HepG2 (cell line): ENCODE results near the gene NEIL1. TPM values are rescaled to one million over a fixed set of nuclear protein-coding genes. Genes with fewer than 3 reads are reported as not detected.

Source experiments
- ATAC-seq: fragments of 200-7000 bp; cut with Tn5 transposase; 3 replicates; pipeline ENCODE4 v1.9.1; 2020; ENCODE audit warnings: mild to moderate bottlenecking, moderate library complexity
- BruUV-seq: library from RNA; stranded (reverse); fragments of 400-500 nt; replicated peaks from 2 replicates; lab custom pipeline; 2021; lab: Mats Ljungman, UMichigan
- CTCF ChIA-PET: fragments of 300-600 bp; formaldehyde crosslinking; extraction: SDS; loops from one replicate; lab custom pipeline; 2021; ENCODE audit warnings: low total read pairs, inconsistent platforms, low intra/inter-chr PET ratio; lab: Yijun Ruan, JAX
- POLR2A ChIA-PET: fragments of 350-600 bp; sonication (Branson Sonifier 250); formaldehyde crosslinking; loops from one replicate; lab custom pipeline; 2020; ENCODE audit warnings: antibody characterized with exemption, inconsistent platforms; lab: Yijun Ruan, JAX
- DNase-seq: peaks from one replicate; pipeline ENCODE4 v3.0.0-alpha.2; 2015; ENCODE audit warnings: low spot score
- FAIRE-seq: peaks from 3 replicates; lab custom pipeline; 2011; peaks lifted over from hg19 to GRCh38; lab: Jason Lieb, UNC
- H2AFZ ChIP-seq: one replicate; pipeline ENCODE4 v1.6.1; 2011; ENCODE audit warnings: low read length, inconsistent platforms
- H3K27ac ChIP-seq: fragments of 300-600 bp; 3 replicates; pipeline ENCODE4 v1.8.0; 2011; ENCODE audit warnings: mixed run types, mild to moderate bottlenecking, mixed read lengths, low read length, inconsistent platforms; ENCODE audit not compliant: insufficient read depth; ENCODE audit errors: extremely low read length
- H3K27me3 ChIP-seq, 2 experiments: fragments of 200-600 bp in 1 of 2; 2 replicates in 1 of 2; 3 replicates in 1 of 2; pipeline versions ENCODE4 v1.6.0 to v1.8.0; 2011; ENCODE audit warnings: low read length in 2 of 2, mild to moderate bottlenecking in 2 of 2, moderate library complexity in 2 of 2, inconsistent platforms in 1 of 2; ENCODE audit not compliant: insufficient read depth in 2 of 2, control insufficient read depth in 1 of 2
- H3K36me3 ChIP-seq, 2 experiments: fragments of 200-600 bp in 1 of 2; replicated peaks in 1 of 2; 2 replicates in 1 of 2; 3 replicates in 1 of 2; pipeline versions ENCODE4 v1.5.1 to v1.8.0; 2011; ENCODE audit warnings: low read length in 2 of 2, inconsistent platforms in 1 of 2; ENCODE audit not compliant: insufficient read depth in 2 of 2, control insufficient read depth in 1 of 2
- H3K4me1 ChIP-seq: 2 replicates; pipeline ENCODE4 v1.5.1; 2012; ENCODE audit warnings: low read length, inconsistent platforms; ENCODE audit not compliant: insufficient read depth
- H3K4me2 ChIP-seq: 2 replicates; pipeline ENCODE4 v1.6.0; 2011; ENCODE audit warnings: low read depth, low read length, inconsistent platforms
- H3K4me3 ChIP-seq, 3 experiments: fragments of 200-600 bp in 1 of 3; sonication (generic), shearing (Covaris generic) in 1 of 3; replicated peaks in 1 of 3; 2 replicates each; pipeline ENCODE4 v1.5.1; 2011 to 2016; ENCODE audit warnings: low read length in 3 of 3, inconsistent platforms in 2 of 3, low read depth in 2 of 3, mild to moderate bottlenecking in 2 of 3, control low read depth in 1 of 3, mixed read lengths in 1 of 3; ENCODE audit not compliant: insufficient read depth in 1 of 3
- H3K79me2 ChIP-seq: one replicate; pipeline ENCODE4 v1.6.1; 2011; ENCODE audit warnings: low read length, inconsistent platforms; ENCODE audit not compliant: insufficient read depth
- H3K9ac ChIP-seq: 2 replicates; pipeline ENCODE4 v1.6.0; 2011; ENCODE audit warnings: mild to moderate bottlenecking, low read depth, low read length, inconsistent platforms; ENCODE audit not compliant: insufficient read depth
- H3K9me3 ChIP-seq: 2 replicates; pipeline ENCODE4 v1.5.1; 2012; ENCODE audit warnings: mild to moderate bottlenecking, low read length
- H4K20me1 ChIP-seq: 2 replicates; pipeline ENCODE4 v1.6.0; 2011; ENCODE audit warnings: inconsistent platforms, mild to moderate bottlenecking, low read length, moderate library complexity; ENCODE audit not compliant: insufficient read depth
- DNMT3B ChIP-seq: conservative IDR thresholded peaks from 2 replicates; pipeline ENCODE4 v1.6.1; 2016; ENCODE audit warnings: missing biosample characterization, control low read depth
- RAD21 ChIP-seq: fragments of 450-650 bp; formaldehyde crosslinking; IDR thresholded peaks from 2 replicates; pipeline ENCODE4 v1.5.0; 2020; ENCODE audit warnings: mild to moderate bottlenecking
- STAG1 ChIP-seq: sonication (generic); formaldehyde crosslinking; IDR thresholded peaks from 2 replicates; pipeline ENCODE4 v1.4.0; 2020; ENCODE audit warnings: missing genetic modification reagents
- ZBTB49 ChIP-seq: sonication (generic); formaldehyde crosslinking; IDR thresholded peaks from 2 replicates; pipeline ENCODE4 v1.4.0; 2020; ENCODE audit warnings: missing genetic modification reagents, borderline replicate concordance
- ZFAT ChIP-seq: sonication (generic); formaldehyde crosslinking; conservative IDR thresholded peaks from 2 replicates; pipeline ENCODE4 v1.8.1; 2023; ENCODE audit warnings: missing genetic modification reagents, inconsistent platforms
- ZNF430 ChIP-seq: sonication (generic); formaldehyde crosslinking; IDR thresholded peaks from 2 replicates; pipeline ENCODE4 v1.9.0; 2021; ENCODE audit warnings: mild to moderate bottlenecking, missing genetic modification reagents
- ZNF558 ChIP-seq: sonication (generic); formaldehyde crosslinking; IDR thresholded peaks from 2 replicates; pipeline ENCODE4 v1.9.0; 2022; ENCODE audit warnings: mild to moderate bottlenecking, missing genetic modification reagents, borderline replicate concordance
- ZNF879 ChIP-seq: sonication (generic); formaldehyde crosslinking; IDR thresholded peaks from 2 replicates; pipeline ENCODE4 v1.8.1; 2023; ENCODE audit warnings: missing genetic modification reagents
- ZSCAN29 ChIP-seq: sonication (generic); formaldehyde crosslinking; conservative IDR thresholded peaks from 2 replicates; pipeline ENCODE4 v1.4.0; 2020; ENCODE audit warnings: mild to moderate bottlenecking, missing genetic modification reagents
- in situ Hi-C: cut with HindIII; loops from 2 replicates; pipeline ENCODE4 v1.10.0; 2017; ENCODE audit warnings: low pct_unique_long_range_greater_than_20kb; ENCODE audit not compliant: extremely low pct_ligation_motif_present
- intact Hi-C: fragments of 100-400 bp; cut with micrococcal nuclease; formaldehyde crosslinking; loops from one replicate; pipeline ENCODE4 v1.10.0; 2022; ENCODE audit not compliant: unreplicated experiment
- polyA plus RNA-seq, 8 experiments: library from polyadenylated mRNA; depleted of rRNA in 3 of 8; stranded (reverse) in 7 of 8; unstranded in 1 of 8; fragments of >200 nt; fragmentation: Illumina TruSeq in 4 of 8; extraction: Trizol in 4 of 8; gene quantifications; 2 replicates each; pipeline versions ENCODE4 v1.2.1 to v1.2.3, GENCODE V29; 2011 to 2016; ENCODE audit warnings: low read depth in 4 of 8, missing spikeins in 1 of 8, mixed read lengths in 1 of 8; ENCODE audit not compliant: insufficient read depth in 1 of 8
- total RNA-seq, 5 experiments: library from RNA; depleted of rRNA; stranded (reverse); fragments of >200 nt; fragmentation: Illumina TruSeq; extraction: Trizol; gene quantifications; 2 replicates each; pipeline ENCODE4 v1.2.3, GENCODE V29; 2016; ENCODE audit warnings: low read depth in 1 of 5
- TF ChIP-seq, protein P1 (sequence below): sonication (generic); formaldehyde crosslinking; IDR thresholded peaks from 2 replicates; pipeline ENCODE4 v1.4.0; 2020; ENCODE audit warnings: missing genetic modification reagents, borderline replicate concordance
- TF ChIP-seq, protein P2 (sequence below): sonication (generic); formaldehyde crosslinking; IDR thresholded peaks from 2 replicates; pipeline ENCODE4 v1.5.0; 2020; ENCODE audit warnings: missing genetic modification reagents

The NEIL1 gene
- total and polyA plus RNA-seq, 2 of the 13 experiments (the other 11 are each of a cell fraction or from before 2014, with no cell fraction given): 10.4 to 15.5 TPM

- Histone ChIP-seq H3K4me2 (peak overlapping the region; percentile 59), H3K27ac (no peak overlapping the region), H3K79me2 (peaks cover 5% of the 10 kb centered on the region), H3K36me3 (peaks cover 14 to 40% of the 10 kb centered on the region in 2 experiments), H2AFZ (no peak overlapping the region)
- intact Hi-C loops: loop anchor here (1.0 to 10.0 kb wide), 3 partner anchors 20 to 318 kb away; partner anchors contain the start of genes NEIL1 and SIN3A
- CTCF ChIA-PET: no interaction called here
- TF ChIP-seq ZBTB49 (CRISPR knock-in tag) (no peak), ZFAT (no peak), ZNF558 (CRISPR knock-in tag) (no peak), ZSCAN29 (CRISPR knock-in tag) (no peak), ZNF430 (CRISPR knock-in tag) (no peak), RAD21 (CRISPR knock-in tag) (no peak), STAG1 (CRISPR knock-in tag) (no peak), ZNF879 (no peak), DNMT3B (CRISPR knock-in tag) (no peak)
- TF ChIP-seq, protein P1, sequence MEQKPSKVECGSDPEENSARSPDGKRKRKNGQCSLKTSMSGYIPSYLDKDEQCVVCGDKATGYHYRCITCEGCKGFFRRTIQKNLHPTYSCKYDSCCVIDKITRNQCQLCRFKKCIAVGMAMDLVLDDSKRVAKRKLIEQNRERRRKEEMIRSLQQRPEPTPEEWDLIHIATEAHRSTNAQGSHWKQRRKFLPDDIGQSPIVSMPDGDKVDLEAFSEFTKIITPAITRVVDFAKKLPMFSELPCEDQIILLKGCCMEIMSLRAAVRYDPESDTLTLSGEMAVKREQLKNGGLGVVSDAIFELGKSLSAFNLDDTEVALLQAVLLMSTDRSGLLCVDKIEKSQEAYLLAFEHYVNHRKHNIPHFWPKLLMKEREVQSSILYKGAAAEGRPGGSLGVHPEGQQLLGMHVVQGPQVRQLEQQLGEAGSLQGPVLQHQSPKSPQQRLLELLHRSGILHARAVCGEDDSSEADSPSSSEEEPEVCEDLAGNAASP (CRISPR knock-in tag): no peak
- TF ChIP-seq, protein P2, sequence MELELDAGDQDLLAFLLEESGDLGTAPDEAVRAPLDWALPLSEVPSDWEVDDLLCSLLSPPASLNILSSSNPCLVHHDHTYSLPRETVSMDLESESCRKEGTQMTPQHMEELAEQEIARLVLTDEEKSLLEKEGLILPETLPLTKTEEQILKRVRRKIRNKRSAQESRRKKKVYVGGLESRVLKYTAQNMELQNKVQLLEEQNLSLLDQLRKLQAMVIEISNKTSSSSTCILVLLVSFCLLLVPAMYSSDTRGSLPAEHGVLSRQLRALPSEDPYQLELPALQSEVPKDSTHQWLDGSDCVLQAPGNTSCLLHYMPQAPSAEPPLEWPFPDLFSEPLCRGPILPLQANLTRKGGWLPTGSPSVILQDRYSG: no peak
- TF ChIP-seq, all 625 proteins: peak for 0
- peaks cover 39% of the 10 kb centered on the region for H3K4me1 ChIP-seq
- DNase-seq: no peak
- no peaks in the 10 kb centered on the region for H3K27me3 ChIP-seq
- FAIRE-seq: no peak
- POLR2A ChIA-PET: interaction anchor here (1.0 to 4.7 kb wide), 5 partner anchors 12 to 305 kb away, joined by 3 to 185 read pairs (median 8); partner anchors contain the start of gene SIN3A
- H3K9ac ChIP-seq: no peak overlapping the region; the same call in 1 of the 2 replicates
- no peak for ATAC-seq
- in situ Hi-C loops: loop anchor here (5.0 to 10.0 kb wide), 2 partner anchors 85 to 278 kb away; partner anchors contain the start of genes IMP3, SIN3A and SNX33
- H3K9me3 ChIP-seq: no peaks in the 10 kb centered on the region
- BruUV-seq: TSS peak; percentile 48
- 0 out of 2 replicates have a peak, but pooled peaks cover 4% of the 10 kb centered on the region for H4K20me1 ChIP-seq
- H3K4me3 ChIP-seq: 0 out of 6 replicates have a peak overlapping the region, but pooled peaks of 1 of the 3 experiments have one; percentile 92
Measured at GRCh38 chr15:75367006-75367405, 20.2 kb downstream of the NEIL1 start.
